Right lobe of liver (tissue), 6 donors: ENCODE measurements around the gene RXFP2. TPM values are rescaled to one million over a fixed set of nuclear protein-coding genes. Genes with fewer than 3 reads are reported as not detected.
A peak's percentile ranks its signal among the peaks of the same experiment; 100 is the strongest.

Experiments
- ATAC-seq, 4 donors: fragments of 200-7000 bp; cut with Tn5 transposase; one replicate each; pipeline ENCODE4 v1.9.1; 2020; ENCODE audit warnings: mild to moderate bottlenecking in 4 of 4, moderate library complexity in 4 of 4
- DNase-seq, 3 donors: peaks; one replicate each; pipeline ENCODE4 v3.0.0-alpha.2; 2020
- H3K27ac ChIP-seq, 3 donors: fragments of 200-600 bp; one replicate each; pipeline ENCODE4 v1.8.0; 2022
- H3K27me3 ChIP-seq, 2 donors: fragments of 200-600 bp; one replicate each; pipeline ENCODE4 v1.8.0; 2022
- H3K36me3 ChIP-seq, 4 donors: fragments of 200-600 bp; sonication (generic) in 1 of 4; one replicate each; pipeline versions ENCODE4 v1.5.1 to v1.8.0; 2017 to 2022; ENCODE audit warnings: control low read depth in 1 of 4
- H3K4me1 ChIP-seq, 4 donors: fragments of 200-600 bp; sonication (generic) in 1 of 4; one replicate each; pipeline versions ENCODE4 v1.5.1 to v1.8.0; 2017 to 2022; ENCODE audit warnings: control low read depth in 1 of 4
- H3K4me3 ChIP-seq, 3 donors: fragments of 200-600 bp; one replicate each; pipeline ENCODE4 v1.8.0; 2022
- H3K9me3 ChIP-seq, 4 donors: fragments of 200-600 bp; sonication (generic) in 1 of 4; one replicate each; pipeline versions ENCODE4 v1.5.1 to v1.8.0; 2017 to 2022; ENCODE audit warnings: control low read depth in 1 of 4
- CTCF ChIP-seq, 4 donors: fragments of 200-600 bp in 3 of 4; fragments of 450-650 bp in 1 of 4; IDR thresholded peaks; one replicate each; pipeline versions ENCODE4 v1.5.1 to v1.8.0; 2016 to 2022; ENCODE audit warnings: antibody characterized with exemption in 4 of 4, mild to moderate bottlenecking in 2 of 4
- POLR2A ChIP-seq: fragments of 450-650 bp; IDR thresholded peaks from one replicate; pipeline ENCODE4 v1.6.1; 2017; ENCODE audit warnings: antibody characterized with exemption, mild to moderate bottlenecking
- WGBS: methylation state at CpG from one replicate; pipeline ENCODE4 v1.1.6; 2018; ENCODE audit warnings: low coverage, low lambda C conversion rate; ENCODE audit not compliant: insufficient coverage; ENCODE audit errors: missing lambda C conversion rate; 5-methylcytosine and 5-hydroxymethylcytosine counted together
- intact Hi-C, 2 donors: fragments of 100-400 bp; cut with DNase I; formaldehyde crosslinking; loops; one replicate each; pipeline versions ENCODE4 v1.11.2 to v1.14.1; 2022
- total RNA-seq, 6 experiments: library from RNA; depleted of rRNA in 2 of 6; stranded (reverse); fragments of >200 nt in 2 of 6; fragmentation: NEBNext Ultra II Directional in 3 of 6; extraction: Animal tissue kit (Norgen Biotek cat#: 25700) in 3 of 6; gene quantifications; one replicate each; pipeline versions ENCODE4 v1.1.0 to v1.2.4, GENCODE V29; 2016 to 2023
- donor health status: DM: no; HTN: yes; CAD: no.
- donor health status: DM: no; HTN: no; CAD: no.
- donor health status: DM: no; HTN: no; CAD: no.
- donor health status: DM: no; HTN: yes; CAD: no.
- donor health status: DM: no; HTN: yes; CAD: no.

Gene RXFP2
- total RNA-seq, 6 experiments from 2014 or later, result not detected

GRCh38 chr13:31797154-31797775 is 57.9 kb downstream of the RXFP2 start:
- WGBS, result 15% methylated on average over 6 of the region's 7 CpGs
- ATAC-seq, result peak; percentile 60 to 76 (median 70)
- intact Hi-C loops, result no loop called here

GRCh38 chr13:31798189-31798588 is 58.9 kb downstream of the RXFP2 start:
- no peaks in the 10 kb centered on the region for H3K27me3 ChIP-seq
- WGBS, result 40% methylated on average over 4 of the region's 4 CpGs
- ATAC-seq (peak in 1 of 4 donors; percentile 21), DNase-seq (no peak)
- no peak overlapping the region for H3K27ac ChIP-seq
- intact Hi-C loops, result no loop called here
- H3K4me1 ChIP-seq, result no peaks in the 10 kb centered on the region
- no peaks in the 10 kb centered on the region for H3K9me3 ChIP-seq
- TF ChIP-seq POLR2A (no peak), CTCF (IDR thresholded peaks at IDR 0.05) (no peak)
- H3K4me3 ChIP-seq, result no peak overlapping the region
- no peaks in the 10 kb centered on the region for H3K36me3 ChIP-seq

More at GRCh38 chr13:31797154-31797775, 57.9 kb downstream of the RXFP2 start:
- Histone ChIP-seq H3K4me3 (no peak overlapping the region), H3K36me3 (no peaks in the 10 kb centered on the region), H3K27ac (no peak overlapping the region), H3K9me3 (no peaks in the 10 kb centered on the region), H3K4me1 (no peaks in the 10 kb centered on the region), H3K27me3 (no peaks in the 10 kb centered on the region)
- TF ChIP-seq CTCF (IDR thresholded peaks at IDR 0.05) (peak; percentile 31 to 50 (median 48)), POLR2A (no peak)
- DNase-seq, result no peak

GRCh38 chr13:31801088-31801487 is 61.8 kb downstream of the RXFP2 start:
- H3K27me3 ChIP-seq, result no peaks in the 10 kb centered on the region
- intact Hi-C loops, result no loop called here
- no peak for ATAC-seq
- H3K27ac ChIP-seq, result no peak overlapping the region
- H3K36me3 ChIP-seq, result no peaks in the 10 kb centered on the region
- no peak for DNase-seq
- 68% methylated on average over 2 of the region's 6 CpGs for WGBS
- no peaks in the 10 kb centered on the region for H3K9me3 ChIP-seq
- no peak overlapping the region for H3K4me3 ChIP-seq
- H3K4me1 ChIP-seq, result no peaks in the 10 kb centered on the region
- no peak for TF ChIP-seq CTCF (IDR thresholded peaks at IDR 0.05)
- no peak for TF ChIP-seq POLR2A

- ATAC-seq, result no peak
- Histone ChIP-seq H3K36me3 (no peaks in the 10 kb centered on the region), H3K27me3 (no peaks in the 10 kb centered on the region), H3K4me1 (no peaks in the 10 kb centered on the region), H3K27ac (no peak overlapping the region), H3K9me3 (no peaks in the 10 kb centered on the region), H3K4me3 (no peak overlapping the region)
- WGBS, result 41% methylated on average over 1 of the region's 1 CpG
- TF ChIP-seq POLR2A (no peak), CTCF (IDR thresholded peaks at IDR 0.05) (no peak)
- no peak for DNase-seq
- intact Hi-C loops, result no loop called here
Measured at GRCh38 chr13:31803311-31803710, 64.0 kb downstream of the RXFP2 start.
